ENCODE data around the gene UBE2L5.

GRCh38 chr13:30388406-30389283, 33.6 kb upstream of the UBE2L5 start:
- TF ChIP-seq CTCF (IDR thresholded peaks at IDR 0.05) (no peak), POLR2A (IDR thresholded peaks at IDR 0.05) (no peak)

Measured in prostate gland (tissue), 2 donors.